Thoracic aorta (tissue), 2 donors: ENCODE data around the gene FKBP5. TPM values are rescaled to one million over a fixed set of nuclear protein-coding genes. Genes with fewer than 3 reads are reported as not detected.

Source experiments
- ATAC-seq: fragments of 150-250 bp; one replicate; pipeline ENCODE4 v1.8.0; 2017; ENCODE audit warnings: low read depth; ENCODE audit not compliant: insufficient number of reproducible peaks, low FRiP score
- DNase-seq: peaks from one replicate; pipeline ENCODE4 v3.0.0-alpha.2; 2020; ENCODE audit warnings: low spot score
- H3K27ac ChIP-seq, 2 donors: fragments of 200-600 bp; sonication (generic); 1 replicate in 1 of 2; 2 replicates in 1 of 2; pipeline ENCODE4 v1.5.1; 2016; ENCODE audit warnings: mild to moderate bottlenecking in 2 of 2, moderate library complexity in 2 of 2
- H3K27me3 ChIP-seq: fragments of 200-600 bp; sonication (generic); replicated peaks from 2 replicates; pipeline ENCODE4 v1.6.0; 2016; ENCODE audit warnings: mild to moderate bottlenecking; ENCODE audit not compliant: insufficient read depth
- H3K36me3 ChIP-seq: fragments of 200-600 bp; sonication (generic); one replicate; pipeline ENCODE4 v1.5.1; 2016
- H3K4me1 ChIP-seq, 2 donors: fragments of 200-600 bp; sonication (generic); 1 replicate in 1 of 2; 2 replicates in 1 of 2; pipeline versions ENCODE4 v1.5.1 to v1.6.0; 2016; ENCODE audit warnings: low read depth in 2 of 2, mild to moderate bottlenecking in 1 of 2; ENCODE audit not compliant: control insufficient read depth in 1 of 2
- H3K4me3 ChIP-seq: fragments of 200-600 bp; sonication (generic); 2 replicates; pipeline ENCODE4 v1.5.1; 2016; ENCODE audit warnings: mild to moderate bottlenecking
- H3K9me3 ChIP-seq: fragments of 200-600 bp; sonication (generic); 2 replicates; pipeline ENCODE4 v1.5.1; 2016
- total RNA-seq, 2 donors: library from RNA; depleted of rRNA; stranded (reverse); fragments of >200 nt; gene quantifications; one replicate each; pipeline versions ENCODE4 v1.1.0 to v1.2.3, GENCODE V29; 2016
- TF ChIP-seq, protein P1 (sequence below): fragments of 200-600 bp; sonication (generic); IDR thresholded peaks from one replicate; pipeline ENCODE4 v1.5.1; 2019; ENCODE audit warnings: antibody characterized with exemption

The FKBP5 gene
- total RNA-seq, 2 donors from 2014 or later, result 156 to 271 TPM

DNA sequence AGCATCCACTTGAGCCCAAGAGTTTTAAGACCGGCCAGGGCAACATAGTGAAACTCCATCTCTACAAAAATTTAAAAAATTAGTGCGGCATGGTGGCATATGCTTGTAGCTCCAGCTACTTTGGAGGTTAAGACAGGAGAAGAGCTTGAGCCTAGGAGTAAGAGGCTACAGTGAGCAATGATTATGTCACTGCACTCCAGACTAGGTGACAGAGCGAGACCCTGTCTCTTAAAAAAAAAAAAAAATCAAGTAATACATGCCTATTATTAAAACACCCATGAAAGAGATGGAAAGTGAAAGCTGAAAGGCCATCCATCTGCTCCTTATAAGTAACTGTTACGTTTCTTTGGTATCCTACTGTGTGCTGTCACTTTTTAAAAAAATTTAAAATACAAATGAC is 66.4 kb downstream of the FKBP5 start:
- H3K27me3 ChIP-seq, result no peaks in the 10 kb centered on the region
- no peak overlapping the region for H3K4me3 ChIP-seq
- no peaks in the 10 kb centered on the region for H3K9me3 ChIP-seq
- ATAC-seq (no peak), DNase-seq (no peak)
- H3K36me3 ChIP-seq, result peaks cover 44% of the 10 kb centered on the region
- TF ChIP-seq, protein P1, sequence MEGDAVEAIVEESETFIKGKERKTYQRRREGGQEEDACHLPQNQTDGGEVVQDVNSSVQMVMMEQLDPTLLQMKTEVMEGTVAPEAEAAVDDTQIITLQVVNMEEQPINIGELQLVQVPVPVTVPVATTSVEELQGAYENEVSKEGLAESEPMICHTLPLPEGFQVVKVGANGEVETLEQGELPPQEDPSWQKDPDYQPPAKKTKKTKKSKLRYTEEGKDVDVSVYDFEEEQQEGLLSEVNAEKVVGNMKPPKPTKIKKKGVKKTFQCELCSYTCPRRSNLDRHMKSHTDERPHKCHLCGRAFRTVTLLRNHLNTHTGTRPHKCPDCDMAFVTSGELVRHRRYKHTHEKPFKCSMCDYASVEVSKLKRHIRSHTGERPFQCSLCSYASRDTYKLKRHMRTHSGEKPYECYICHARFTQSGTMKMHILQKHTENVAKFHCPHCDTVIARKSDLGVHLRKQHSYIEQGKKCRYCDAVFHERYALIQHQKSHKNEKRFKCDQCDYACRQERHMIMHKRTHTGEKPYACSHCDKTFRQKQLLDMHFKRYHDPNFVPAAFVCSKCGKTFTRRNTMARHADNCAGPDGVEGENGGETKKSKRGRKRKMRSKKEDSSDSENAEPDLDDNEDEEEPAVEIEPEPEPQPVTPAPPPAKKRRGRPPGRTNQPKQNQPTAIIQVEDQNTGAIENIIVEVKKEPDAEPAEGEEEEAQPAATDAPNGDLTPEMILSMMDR, result no peak
- H3K4me1 ChIP-seq, result peaks cover 0 to 3% of the 10 kb centered on the region in 2 donors
- no peak overlapping the region for H3K27ac ChIP-seq

DNA sequence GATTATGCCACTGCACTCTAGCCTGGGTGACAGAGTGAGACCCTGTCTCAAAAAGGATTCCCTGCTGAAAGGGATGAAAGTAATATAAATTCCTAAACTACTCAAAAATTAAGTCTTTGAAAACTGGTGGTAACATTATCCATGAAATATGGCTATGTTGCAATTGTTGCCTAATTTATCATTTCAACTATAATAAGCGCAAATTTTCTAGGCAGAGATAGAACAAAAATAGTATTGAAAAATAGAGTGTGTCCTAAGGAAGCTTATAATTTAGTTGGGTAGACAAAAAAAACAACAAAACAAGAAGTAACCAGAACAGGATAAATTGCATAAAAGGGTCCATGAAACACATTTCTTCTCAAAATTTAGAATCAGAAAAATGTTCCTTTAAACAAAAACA is 68.0 kb downstream of the FKBP5 start:
- H3K36me3 ChIP-seq, result peaks cover 50% of the 10 kb centered on the region
- H3K4me1 ChIP-seq, result peaks cover 0 to 3% of the 10 kb centered on the region in 2 donors
- H3K27me3 ChIP-seq, result no peaks in the 10 kb centered on the region
- no peaks in the 10 kb centered on the region for H3K9me3 ChIP-seq
- no peak overlapping the region for H3K27ac ChIP-seq
- ATAC-seq (no peak), DNase-seq (no peak)
- TF ChIP-seq, protein P1, result no peak
- H3K4me3 ChIP-seq, result no peak overlapping the region

GRCh38 chr6:35613762-35614161 is 75.0 kb downstream of the FKBP5 start:
- Histone ChIP-seq H3K36me3 (peaks cover 62% of the 10 kb centered on the region), H3K9me3 (no peaks in the 10 kb centered on the region), H3K4me1 (peaks cover 4 to 15% of the 10 kb centered on the region in 2 donors), H3K27me3 (no peaks in the 10 kb centered on the region), H3K4me3 (no peak overlapping the region), H3K27ac (no peak overlapping the region)
- TF ChIP-seq, protein P1, result no peak
- no peak for ATAC-seq
- no peak for DNase-seq

DNA sequence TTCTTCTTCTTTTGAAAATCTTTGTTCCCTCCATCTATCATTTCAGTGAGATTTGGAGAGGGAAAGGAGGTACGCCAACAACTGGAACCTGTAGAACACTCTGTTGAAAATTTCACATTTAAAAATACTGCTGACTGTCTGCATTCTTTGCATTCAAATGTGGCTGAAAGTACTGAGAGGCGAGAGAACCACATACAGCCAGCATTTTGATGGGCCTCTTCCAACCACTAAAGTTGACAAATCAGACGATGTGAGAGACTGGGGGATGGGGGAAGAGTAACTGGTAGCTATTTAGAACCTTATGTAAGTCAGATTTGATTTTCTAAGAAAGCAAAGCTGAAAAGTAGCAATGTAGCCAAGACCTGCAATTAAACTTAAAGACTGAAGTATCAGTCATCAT is 77.5 kb downstream of the FKBP5 start:
- Histone ChIP-seq H3K4me1 (peaks cover 5 to 15% of the 10 kb centered on the region in 2 donors), H3K36me3 (peaks cover 49% of the 10 kb centered on the region), H3K9me3 (no peaks in the 10 kb centered on the region), H3K27me3 (no peaks in the 10 kb centered on the region), H3K4me3 (no peak overlapping the region), H3K27ac (peak overlapping the region; percentile 12 to 15)
- TF ChIP-seq, protein P1, result no peak
- no peak for DNase-seq
- no peak for ATAC-seq

DNA sequence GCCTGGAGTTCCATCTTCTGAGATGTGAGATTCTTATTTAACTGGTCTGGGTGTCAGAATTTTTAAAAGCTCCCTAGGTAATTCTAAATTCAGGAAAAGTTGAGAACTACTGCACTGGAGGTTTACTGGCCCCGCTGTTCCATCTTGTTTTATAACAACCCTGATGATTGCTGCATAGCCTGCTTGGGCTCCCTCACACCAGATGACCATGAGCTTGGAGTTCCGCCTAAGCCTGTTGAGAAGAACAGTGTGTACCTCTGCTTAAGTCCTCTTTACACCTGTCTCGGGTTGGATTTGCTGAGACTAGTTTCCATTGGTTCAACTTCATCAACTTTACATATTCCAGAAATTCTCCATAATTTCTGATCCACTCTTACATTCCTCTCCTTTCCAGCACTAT is 77.9 kb downstream of the FKBP5 start:
- Histone ChIP-seq H3K27ac (peak overlapping the region; percentile 12 to 15), H3K9me3 (no peaks in the 10 kb centered on the region), H3K27me3 (no peaks in the 10 kb centered on the region), H3K4me1 (peaks cover 5 to 15% of the 10 kb centered on the region in 2 donors), H3K4me3 (no peak overlapping the region), H3K36me3 (peaks cover 49% of the 10 kb centered on the region)
- TF ChIP-seq, protein P1, result no peak
- ATAC-seq (no peak), DNase-seq (no peak)
